Medulla oblongata (tissue), 1 donor: ENCODE results near the gene ZNF236.
"Not testable (repeated sequence)": the region's sequence is repeated elsewhere in the genome, so short reads cannot be mapped to it uniquely, and the experiment has no call there.

ENCODE experiments used
- DNase-seq: peaks from one replicate; pipeline ENCODE4 v3.0.0-alpha.2; 2015; ENCODE audit errors: extremely low spot score

The ZNF236 gene

GRCh38 chr18:77004555-77005380 is 182.4 kb downstream of the ZNF236 start:
- DNase-seq = peak; percentile 72

GRCh38 chr18:77005651-77006195 is 183.4 kb downstream of the ZNF236 start:
- no peak for DNase-seq

- peak; percentile 75 for DNase-seq
Measured at GRCh38 chr18:77006305-77007175, 184.2 kb downstream of the ZNF236 start.

- no peak for DNase-seq
Measured at GRCh38 chr18:77007251-77007650, 184.9 kb downstream of the ZNF236 start.

- DNase-seq = no peak
Measured at GRCh38 chr18:77008006-77008405, 185.6 kb downstream of the ZNF236 start.

GRCh38 chr18:77008576-77009315 is 186.4 kb downstream of the ZNF236 start:
- no peak for DNase-seq

- no peak for DNase-seq
Measured at GRCh38 chr18:77009675-77010074, 187.3 kb downstream of the ZNF236 start.

- DNase-seq = no peak
Measured at GRCh38 chr18:77012120-77012519, 189.8 kb downstream of the ZNF236 start.

- DNase-seq = no peak
Measured at GRCh38 chr18:77012806-77013541, 190.6 kb downstream of the ZNF236 start.

GRCh38 chr18:77013811-77014521 is 191.6 kb downstream of the ZNF236 start:
- peak; percentile 91 for DNase-seq

GRCh38 chr18:77014538-77014937 is 192.2 kb downstream of the ZNF236 start:
- DNase-seq = no peak

- DNase-seq = no peak
Measured at GRCh38 chr18:77015169-77015568, 192.8 kb downstream of the ZNF236 start.

GRCh38 chr18:77015771-77016710 is 193.7 kb downstream of the ZNF236 start:
- no peak for DNase-seq

- peak; percentile 96 for DNase-seq
Measured at GRCh38 chr18:77016936-77017335, 194.6 kb downstream of the ZNF236 start.

GRCh38 chr18:77017355-77017754 is 195.0 kb downstream of the ZNF236 start:
- no peak for DNase-seq

- DNase-seq = not testable (repeated sequence)
Measured at GRCh38 chr18:77018650-77019049, 196.3 kb downstream of the ZNF236 start.

- no peak for DNase-seq
Measured at GRCh38 chr18:77019641-77020040, 197.3 kb downstream of the ZNF236 start.
